PC-3 (cell line): ENCODE measurements around the gene ZGRF1. TPM values are rescaled to one million over a fixed set of nuclear protein-coding genes. Genes with fewer than 3 reads are reported as not detected.

Source experiments
- ATAC-seq: fragments of 200-7000 bp; cut with Tn5 transposase; 2 replicates; pipeline ENCODE4 v1.9.1; 2020; ENCODE audit warnings: mild to moderate bottlenecking, moderate library complexity
- BruUV-seq: library from RNA; stranded (reverse); fragments of 400-500 nt; replicated peaks from 2 replicates; lab custom pipeline; 2021; lab: Mats Ljungman, UMichigan
- CTCF ChIA-PET: fragments of 300-600 bp; sonication (Branson Sonifier 250); formaldehyde crosslinking; loops from one replicate; lab custom pipeline; 2022; ENCODE audit warnings: antibody characterized with exemption; lab: Charles Lee
- POLR2A ChIA-PET: fragments of 300-600 bp; sonication (Branson Sonifier 250); formaldehyde crosslinking; loops from one replicate; lab custom pipeline; 2022; ENCODE audit warnings: antibody characterized with exemption; ENCODE audit not compliant: unreplicated experiment; lab: Charles Lee
- DNase-seq: peaks from one replicate; pipeline ENCODE4 v3.0.0-alpha.2; 2015
- H2AFZ ChIP-seq: fragments of 300-600 bp; sonication (generic); 2 replicates; pipeline ENCODE4 v1.6.0; 2016; ENCODE audit warnings: antibody characterized with exemption, low read length
- H3F3A ChIP-seq: fragments of 300-600 bp; sonication (generic); one replicate; pipeline ENCODE4 v1.6.0; 2017; ENCODE audit warnings: antibody characterized with exemption, low read length, control low read depth, mild to moderate bottlenecking; ENCODE audit not compliant: unreplicated experiment
- H3K27ac ChIP-seq: fragments of 300-600 bp; sonication (generic); 2 replicates; pipeline ENCODE4 v1.5.1; 2016; ENCODE audit warnings: mild to moderate bottlenecking, low read length
- H3K27me3 ChIP-seq: fragments of 300-600 bp; sonication (generic); 2 replicates; pipeline ENCODE4 v1.6.1; 2016; ENCODE audit warnings: low read length, mixed read lengths
- H3K36me3 ChIP-seq: fragments of 300-600 bp; sonication (generic); 2 replicates; pipeline ENCODE4 v1.6.1; 2016; ENCODE audit warnings: low read depth, mixed run types, low read length, mixed read lengths
- H3K4me1 ChIP-seq: fragments of 300-600 bp; sonication (generic); 2 replicates; pipeline ENCODE4 v1.5.1; 2016; ENCODE audit warnings: low read length; ENCODE audit not compliant: insufficient read depth
- H3K4me2 ChIP-seq: fragments of 300-600 bp; sonication (generic); 2 replicates; pipeline ENCODE4 v1.6.0; 2016; ENCODE audit warnings: low read length
- H3K4me3 ChIP-seq: fragments of 300-600 bp; sonication (generic); 2 replicates; pipeline ENCODE4 v1.5.1; 2016; ENCODE audit warnings: mild to moderate bottlenecking, low read length, mixed read lengths
- H3K79me2 ChIP-seq: fragments of 300-600 bp; sonication (generic); 2 replicates; pipeline ENCODE4 v1.6.1; 2017; ENCODE audit warnings: low read length, mixed read lengths
- H3K9ac ChIP-seq: fragments of 300-600 bp; sonication (generic); 2 replicates; pipeline ENCODE4 v1.6.0; 2016; ENCODE audit warnings: mild to moderate bottlenecking, low read length
- H3K9me2 ChIP-seq: fragments of 300-600 bp; sonication (generic); replicated peaks from 2 replicates; pipeline ENCODE4 v1.6.1; 2016; ENCODE audit warnings: mixed run types, low read length, mixed read lengths
- H3K9me3 ChIP-seq: fragments of 300-600 bp; sonication (generic); 2 replicates; pipeline ENCODE4 v1.6.1; 2016; ENCODE audit warnings: low read length, mixed read lengths
- H4K20me1 ChIP-seq: fragments of 300-600 bp; sonication (generic); 2 replicates; pipeline ENCODE4 v1.6.1; 2016; ENCODE audit warnings: low read length, mixed read lengths
- CTCF ChIP-seq: fragments of 300-600 bp; sonication (generic); conservative IDR thresholded peaks from 2 replicates; pipeline ENCODE4 v1.5.1; 2017; ENCODE audit warnings: antibody characterized with exemption, low read depth, mild to moderate bottlenecking, low read length
- EZH2 ChIP-seq: fragments of 300-600 bp; sonication (generic); IDR thresholded peaks from one replicate; pipeline ENCODE4 v1.6.1; 2017; ENCODE audit warnings: antibody characterized with exemption, mild to moderate bottlenecking, low read length; ENCODE audit not compliant: unreplicated experiment
- EZH2phosphoT487 ChIP-seq: fragments of 300-600 bp; sonication (generic); IDR thresholded peaks from 2 replicates; pipeline ENCODE4 v1.6.1; 2018; ENCODE audit warnings: mild to moderate bottlenecking, antibody characterized with exemption, low read length, borderline replicate concordance
- intact Hi-C: fragments of 100-400 bp; cut with micrococcal nuclease; formaldehyde crosslinking; loops from 2 replicates; pipeline ENCODE4 v1.9.0; 2023
- total RNA-seq: library from RNA; depleted of rRNA; stranded (reverse); fragments of >200 nt; gene quantifications from 2 replicates; pipeline ENCODE4 v1.2.3, GENCODE V29; 2014

The ZGRF1 gene
- total RNA-seq, 1 experiment from 2014 or later: 7.3 TPM

GRCh38 chr4:112520598-112521122, 116.0 kb downstream of the ZGRF1 start:
- H3K9me2 ChIP-seq: no peaks in the 10 kb centered on the region
- no peaks in the 10 kb centered on the region for H3K36me3 ChIP-seq
- H3K79me2 ChIP-seq: no peaks in the 10 kb centered on the region
- H3K9me3 ChIP-seq: no peaks in the 10 kb centered on the region
- ChIA-PET POLR2A (no interaction called here), CTCF (no interaction called here)
- ATAC-seq: no peak
- H3K4me1 ChIP-seq: peaks cover 6% of the 10 kb centered on the region; the same call in 1 of the 2 replicates
- H4K20me1 ChIP-seq: no peaks in the 10 kb centered on the region
- no peaks in the 10 kb centered on the region for H3F3A ChIP-seq
- DNase-seq: no peak
- no TSS peak for BruUV-seq
- no peak overlapping the region for H3K4me2 ChIP-seq
- intact Hi-C loops: no loop called here
- H2AFZ ChIP-seq: no peak overlapping the region
- TF ChIP-seq CTCF (no peak), EZH2phosphoT487 (no peak), EZH2 (no peak)
- no peak overlapping the region for H3K4me3 ChIP-seq
- no peak overlapping the region for H3K9ac ChIP-seq
- H3K27ac ChIP-seq: no peak overlapping the region
- peaks cover 48% of the 10 kb centered on the region for H3K27me3 ChIP-seq

- peaks cover 6% of the 10 kb centered on the region; the same call in 1 of the 2 replicates for H3K4me1 ChIP-seq
- no peak overlapping the region for H3K27ac ChIP-seq
- DNase-seq: no peak
- peaks cover 54% of the 10 kb centered on the region for H3K27me3 ChIP-seq
- no TSS peak for BruUV-seq
- no peak overlapping the region for H3K4me3 ChIP-seq
- H3K36me3 ChIP-seq: no peaks in the 10 kb centered on the region
- no peak for TF ChIP-seq CTCF
- ChIA-PET POLR2A (no interaction called here), CTCF (no interaction called here)
- H3K4me2 ChIP-seq: no peak overlapping the region
- H3F3A ChIP-seq: no peaks in the 10 kb centered on the region
- H3K79me2 ChIP-seq: no peaks in the 10 kb centered on the region
- ATAC-seq: no peak
- H3K9me3 ChIP-seq: no peaks in the 10 kb centered on the region
- H2AFZ ChIP-seq: no peak overlapping the region
- H3K9me2 ChIP-seq: no peaks in the 10 kb centered on the region
- no peak overlapping the region for H3K9ac ChIP-seq
- no peaks in the 10 kb centered on the region for H4K20me1 ChIP-seq
- intact Hi-C loops: no loop called here
These were observed 116.8 kb downstream of the ZGRF1 start for GRCh38 chr4:112519689-112520597.

GRCh38 chr4:112518675-112519074, 118.0 kb downstream of the ZGRF1 start:
- H3K4me2 ChIP-seq: no peak overlapping the region
- no peaks in the 10 kb centered on the region for H4K20me1 ChIP-seq
- no peak overlapping the region for H3K9ac ChIP-seq
- H2AFZ ChIP-seq: no peak overlapping the region
- no peak overlapping the region for H3K27ac ChIP-seq
- peak; percentile 31 for DNase-seq
- peak; percentile 7; the same call in 1 of the 2 replicates for ATAC-seq
- H3K79me2 ChIP-seq: no peaks in the 10 kb centered on the region
- ChIA-PET CTCF (no interaction called here), POLR2A (no interaction called here)
- H3K36me3 ChIP-seq: no peaks in the 10 kb centered on the region
- H3K4me3 ChIP-seq: no peak overlapping the region
- intact Hi-C loops: no loop called here
- H3K4me1 ChIP-seq: peaks cover 6% of the 10 kb centered on the region; the same call in 1 of the 2 replicates
- H3F3A ChIP-seq: no peaks in the 10 kb centered on the region
- BruUV-seq: no TSS peak
- no peak for TF ChIP-seq CTCF
- TF ChIP-seq EZH2: no peak
- TF ChIP-seq EZH2phosphoT487: no peak
- peaks cover 67% of the 10 kb centered on the region for H3K27me3 ChIP-seq
- H3K9me3 ChIP-seq: no peaks in the 10 kb centered on the region
- H3K9me2 ChIP-seq: no peaks in the 10 kb centered on the region
